Osteoblast (primary cell): ENCODE measurements around the gene IGF2R. TPM values are rescaled to one million over a fixed set of nuclear protein-coding genes. Genes with fewer than 3 reads are reported as not detected.

Experiments
- DNase-seq: peaks from one replicate; pipeline ENCODE4 v3.0.0; 2011; ENCODE audit warnings: low spot score, mixed read lengths; ENCODE audit not compliant: insufficient read length; ENCODE audit errors: missing footprints
- H2AFZ ChIP-seq: 2 replicates; pipeline ENCODE4 v1.6.0; 2011; ENCODE audit warnings: mild to moderate bottlenecking, low read length
- H3K27ac ChIP-seq: 2 replicates; pipeline ENCODE4 v1.5.1; 2011; ENCODE audit warnings: mild to moderate bottlenecking, low read depth, low read length, moderate library complexity
- H3K27me3 ChIP-seq: 2 replicates; pipeline ENCODE4 v1.6.0; 2012; ENCODE audit warnings: mild to moderate bottlenecking, control low read depth, inconsistent platforms, low read length, moderate library complexity; ENCODE audit not compliant: insufficient read depth
- H3K36me3 ChIP-seq: 2 replicates; pipeline ENCODE4 v1.5.1; 2011; ENCODE audit warnings: mild to moderate bottlenecking, low read length, control low read depth, moderate library complexity; ENCODE audit not compliant: insufficient read depth
- H3K4me1 ChIP-seq: 2 replicates; pipeline ENCODE4 v1.5.1; 2011; ENCODE audit warnings: mild to moderate bottlenecking, low read length, control low read depth, moderate library complexity; ENCODE audit not compliant: insufficient read depth
- H3K4me2 ChIP-seq: 2 replicates; pipeline ENCODE4 v1.6.0; 2011; ENCODE audit warnings: mild to moderate bottlenecking, low read length; ENCODE audit not compliant: insufficient read depth
- H3K4me3 ChIP-seq: fragments of 200-600 bp; sonication (generic); 3 replicates; pipeline ENCODE4 v1.5.1; 2012; ENCODE audit warnings: mild to moderate bottlenecking, low read length, inconsistent platforms; ENCODE audit not compliant: insufficient read depth
- H3K79me2 ChIP-seq: 2 replicates; pipeline ENCODE4 v1.6.0; 2012; ENCODE audit warnings: mild to moderate bottlenecking, low read length, control low read depth, inconsistent platforms; ENCODE audit not compliant: insufficient read depth
- H3K9me3 ChIP-seq: 2 replicates; pipeline ENCODE4 v1.5.1; 2011; ENCODE audit warnings: low read depth, low read length, control low read depth
- H4K20me1 ChIP-seq: 2 replicates; pipeline ENCODE4 v1.6.0; 2012; ENCODE audit warnings: mild to moderate bottlenecking, low read length, control low read depth; ENCODE audit not compliant: insufficient read depth
- CTCF ChIP-seq: IDR thresholded peaks from 2 replicates; pipeline ENCODE4 v1.5.1; 2011; ENCODE audit warnings: mild to moderate bottlenecking, low read depth, low read length, moderate library complexity; ENCODE audit errors: extremely low read depth
- total RNA-seq: library from RNA; depleted of rRNA; stranded (reverse); fragments of >200 nt; gene quantifications from 2 replicates; pipeline ENCODE4 v1.2.3, GENCODE V29; 2012

The IGF2R gene
- total RNA-seq, 1 donor: 174 TPM

- Histone ChIP-seq H3K27ac (no peak overlapping the region), H3K4me3 (no peak overlapping the region), H3K9me3 (no peaks in the 10 kb centered on the region), H3K79me2 (no peaks in the 10 kb centered on the region), H2AFZ (no peak overlapping the region), H3K36me3 (peaks cover 57% of the 10 kb centered on the region), H4K20me1 (no peaks in the 10 kb centered on the region), H3K4me1 (no peaks in the 10 kb centered on the region), H3K4me2 (no peak overlapping the region), H3K27me3 (no peaks in the 10 kb centered on the region)
- DNase-seq: no peak
- no peak for TF ChIP-seq CTCF
Measured at GRCh38 chr6:160081398-160081797, 112.5 kb downstream of the IGF2R start.

GRCh38 chr6:160082627-160083026, 113.7 kb downstream of the IGF2R start:
- Histone ChIP-seq H4K20me1 (no peaks in the 10 kb centered on the region), H3K27me3 (no peaks in the 10 kb centered on the region), H3K36me3 (peaks cover 59% of the 10 kb centered on the region), H3K4me3 (no peak overlapping the region), H2AFZ (no peak overlapping the region), H3K4me2 (no peak overlapping the region), H3K27ac (no peak overlapping the region), H3K79me2 (no peaks in the 10 kb centered on the region), H3K4me1 (no peaks in the 10 kb centered on the region), H3K9me3 (no peaks in the 10 kb centered on the region)
- no peak for DNase-seq
- no peak for TF ChIP-seq CTCF

- Histone ChIP-seq H4K20me1 (no peaks in the 10 kb centered on the region), H3K9me3 (no peaks in the 10 kb centered on the region), H3K4me1 (peaks cover 7% of the 10 kb centered on the region), H3K79me2 (no peaks in the 10 kb centered on the region), H3K4me3 (no peak overlapping the region), H2AFZ (no peak overlapping the region), H3K27me3 (no peaks in the 10 kb centered on the region), H3K4me2 (no peak overlapping the region), H3K27ac (no peak overlapping the region), H3K36me3 (peaks cover 60% of the 10 kb centered on the region)
- TF ChIP-seq CTCF: no peak
- DNase-seq: peak; percentile 81
Measured at GRCh38 chr6:160084198-160084776, 115.4 kb downstream of the IGF2R start.

- H3K36me3 ChIP-seq: peaks cover 60% of the 10 kb centered on the region
Measured at GRCh38 chr6:160085226-160085625, 116.3 kb downstream of the IGF2R start.

More at GRCh38 chr6:160085226-160085625, 116.3 kb downstream of the IGF2R start:
- peak; percentile 72 for DNase-seq
- Histone ChIP-seq H3K4me2 (no peak overlapping the region), H3K4me3 (no peak overlapping the region), H4K20me1 (no peaks in the 10 kb centered on the region), H3K4me1 (peaks cover 7% of the 10 kb centered on the region), H3K27ac (no peak overlapping the region), H3K27me3 (no peaks in the 10 kb centered on the region), H3K9me3 (no peaks in the 10 kb centered on the region), H2AFZ (no peak overlapping the region), H3K79me2 (no peaks in the 10 kb centered on the region)
- no peak for TF ChIP-seq CTCF
